ENCODE data around the gene ARX.

The ARX gene

GRCh38 chrX:25003066-25003849 is 12.5 kb downstream of the ARX start:
- DNase-seq (ENCODE audit: insufficient read length, low spot score) = no peak
- FAIRE-seq = no peak

GRCh38 chrX:25002661-25003020 is 13.1 kb downstream of the ARX start:
- DNase-seq (ENCODE audit: insufficient read length, low spot score) (no peak), FAIRE-seq (no peak)
- TF ChIP-seq POU2F2 (IDR thresholded peaks at IDR 0.05; ENCODE audit: low read depth, low read length) (no peak), TAF1 (IDR thresholded peaks at IDR 0.05; ENCODE audit: low read depth, low read length) (no peak), PAX5 (IDR thresholded peaks at IDR 0.05; ENCODE audit: insufficient read depth, low read length, severe bottlenecking) (no peak), SPI1 (IDR thresholded peaks at IDR 0.05; ENCODE audit: low read depth, low read length) (no peak), POLR2AphosphoS5 (IDR thresholded peaks at IDR 0.05; ENCODE audit: low read depth, low read length) (no peak), POLR2A (IDR thresholded peaks at IDR 0.05; ENCODE audit: low read depth, low read length) (no peak)

More at GRCh38 chrX:25003066-25003849, 12.5 kb downstream of the ARX start:
- no peak for TF ChIP-seq POU2F2 (IDR thresholded peaks at IDR 0.05; ENCODE audit: low read depth, low read length)
- TF ChIP-seq SPI1 (IDR thresholded peaks at IDR 0.05; ENCODE audit: low read depth, low read length) = no peak
- no peak for TF ChIP-seq POLR2AphosphoS5 (IDR thresholded peaks at IDR 0.05; ENCODE audit: low read depth, low read length)
- TF ChIP-seq POLR2A (IDR thresholded peaks at IDR 0.05; ENCODE audit: low read depth, low read length) = no peak

DNA sequence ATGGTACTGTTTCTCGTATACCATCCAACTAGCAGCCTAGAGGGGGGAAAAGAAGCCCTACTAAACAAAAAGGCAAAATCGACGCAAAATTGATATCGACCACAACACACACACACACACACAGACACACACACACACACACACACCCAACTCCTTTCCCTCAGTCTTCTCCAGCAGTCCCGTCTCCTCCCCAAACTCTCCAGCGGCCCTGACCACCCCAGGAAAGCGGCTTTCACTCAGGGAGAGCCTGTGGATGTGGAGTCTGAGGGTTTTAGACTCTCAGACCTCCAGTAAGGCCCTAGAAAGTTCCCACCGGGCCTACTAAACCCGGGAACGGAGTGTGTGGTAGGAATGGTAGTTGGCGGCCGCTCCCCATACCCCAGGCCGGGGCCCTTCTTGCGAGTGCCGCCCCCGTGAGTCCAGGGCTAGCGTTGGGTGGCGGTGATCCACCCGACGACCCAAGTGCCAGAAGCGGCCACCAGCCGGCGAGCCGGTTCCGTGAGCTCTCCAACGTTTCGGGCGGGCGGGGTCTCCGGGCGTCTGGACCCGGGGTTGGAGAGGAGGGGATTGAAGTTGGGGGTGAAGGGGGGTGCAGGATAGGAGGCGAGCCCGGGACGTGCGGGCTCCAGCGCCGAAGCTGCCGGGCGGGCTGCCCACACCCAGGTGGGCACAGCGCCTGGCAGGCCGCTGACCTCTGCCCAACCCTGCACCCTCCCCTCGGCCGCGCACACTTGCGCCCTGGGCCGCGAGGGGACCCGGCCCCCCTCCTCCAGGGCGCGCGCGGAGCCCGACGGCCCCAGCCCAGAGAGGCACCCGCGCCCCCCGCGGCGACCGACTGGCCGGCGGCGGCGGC is 13.7 kb downstream of the ARX start:
- TF ChIP-seq PAX5 (IDR thresholded peaks at IDR 0.05; ENCODE audit: insufficient read depth, low read length, severe bottlenecking) = no peak
- no peak for TF ChIP-seq TAF1 (IDR thresholded peaks at IDR 0.05; ENCODE audit: low read depth, low read length)
- no peak for TF ChIP-seq POLR2AphosphoS5 (IDR thresholded peaks at IDR 0.05; ENCODE audit: low read depth, low read length)
- no peak for TF ChIP-seq POLR2A (IDR thresholded peaks at IDR 0.05; ENCODE audit: low read depth, low read length)
- no peak for TF ChIP-seq POU2F2 (IDR thresholded peaks at IDR 0.05; ENCODE audit: low read depth, low read length)
- TF ChIP-seq SPI1 (IDR thresholded peaks at IDR 0.05; ENCODE audit: low read depth, low read length) = no peak
- no peak for FAIRE-seq
- DNase-seq (ENCODE audit: insufficient read length, low spot score) = no peak

DNA sequence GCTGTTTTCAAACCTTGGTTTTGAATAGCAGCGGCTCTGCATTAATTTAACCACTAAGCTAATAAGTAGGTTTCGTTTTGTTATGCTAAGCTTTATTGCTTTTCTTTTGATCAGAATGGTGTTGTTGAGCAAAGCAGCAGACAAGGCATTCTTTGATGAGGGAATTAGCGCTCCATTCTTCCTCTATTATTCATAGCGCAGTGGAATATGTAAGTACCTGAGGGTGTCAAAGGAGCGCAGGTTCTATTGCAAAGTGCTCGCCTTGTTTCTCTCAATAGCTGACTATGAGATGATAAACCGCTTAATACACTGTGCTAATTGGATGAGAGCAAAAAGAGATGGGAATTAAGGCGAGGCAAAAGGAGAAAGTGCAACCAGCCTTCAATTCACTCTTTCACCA is 16.3 kb downstream of the ARX start:
- FAIRE-seq (no peak), DNase-seq (ENCODE audit: insufficient read length, low spot score) (no peak)
- TF ChIP-seq POU2F2 (IDR thresholded peaks at IDR 0.05; ENCODE audit: low read depth, low read length) = no peak
- TF ChIP-seq POLR2A (IDR thresholded peaks at IDR 0.05; ENCODE audit: low read depth, low read length) = no peak
- TF ChIP-seq TAF1 (IDR thresholded peaks at IDR 0.05; ENCODE audit: low read depth, low read length) = no peak
- no peak for TF ChIP-seq POLR2AphosphoS5 (IDR thresholded peaks at IDR 0.05; ENCODE audit: low read depth, low read length)
- TF ChIP-seq SPI1 (IDR thresholded peaks at IDR 0.05; ENCODE audit: low read depth, low read length) = no peak
- no peak for TF ChIP-seq PAX5 (IDR thresholded peaks at IDR 0.05; ENCODE audit: insufficient read depth, low read length, severe bottlenecking)

DNA sequence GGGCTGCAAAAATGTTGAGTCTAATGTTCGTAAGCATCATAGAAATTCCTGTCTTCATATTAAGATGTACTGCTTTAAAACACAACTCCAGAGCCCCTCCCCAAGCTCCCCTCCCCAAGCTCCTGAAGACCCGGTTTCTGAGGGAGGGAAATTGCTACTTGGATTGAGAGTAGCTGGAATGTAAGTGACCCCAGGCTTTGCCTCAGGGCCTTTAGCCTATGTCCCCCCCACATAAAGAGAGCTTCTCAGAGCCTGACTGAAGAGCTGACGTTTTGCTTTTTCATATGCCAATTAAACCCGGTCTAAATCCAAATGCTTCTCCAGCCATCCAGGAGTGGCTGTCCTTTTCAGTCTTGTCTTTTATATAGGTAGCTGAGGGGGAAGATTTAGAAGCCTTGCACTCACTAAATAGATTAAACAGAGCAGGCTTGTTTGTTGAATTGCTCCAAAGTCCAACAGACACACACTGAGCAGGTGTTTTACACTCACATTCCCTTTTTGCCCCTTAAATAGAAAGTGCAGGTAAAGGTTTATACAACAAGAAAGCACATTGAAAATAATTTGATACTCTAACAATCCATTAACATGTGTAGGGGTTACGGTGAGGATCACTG is 19.6 kb downstream of the ARX start:
- FAIRE-seq (no peak), DNase-seq (ENCODE audit: insufficient read length, low spot score) (no peak)
- TF ChIP-seq POLR2AphosphoS5 (IDR thresholded peaks at IDR 0.05; ENCODE audit: low read depth, low read length) = no peak
- no peak for TF ChIP-seq POU2F2 (IDR thresholded peaks at IDR 0.05; ENCODE audit: low read depth, low read length)

- DNase-seq (ENCODE audit: insufficient read length, low spot score) (no peak), FAIRE-seq (no peak)
- TF ChIP-seq PAX5 (IDR thresholded peaks at IDR 0.05; ENCODE audit: insufficient read depth, low read length, severe bottlenecking) (no peak), POLR2A (IDR thresholded peaks at IDR 0.05; ENCODE audit: low read depth, low read length) (no peak), TAF1 (IDR thresholded peaks at IDR 0.05; ENCODE audit: low read depth, low read length) (no peak), POU2F2 (IDR thresholded peaks at IDR 0.05; ENCODE audit: low read depth, low read length) (no peak), SPI1 (IDR thresholded peaks at IDR 0.05; ENCODE audit: low read depth, low read length) (no peak), POLR2AphosphoS5 (IDR thresholded peaks at IDR 0.05; ENCODE audit: low read depth, low read length) (no peak)
Measured at GRCh38 chrX:24993879-24994278, 21.9 kb downstream of the ARX start.

DNA sequence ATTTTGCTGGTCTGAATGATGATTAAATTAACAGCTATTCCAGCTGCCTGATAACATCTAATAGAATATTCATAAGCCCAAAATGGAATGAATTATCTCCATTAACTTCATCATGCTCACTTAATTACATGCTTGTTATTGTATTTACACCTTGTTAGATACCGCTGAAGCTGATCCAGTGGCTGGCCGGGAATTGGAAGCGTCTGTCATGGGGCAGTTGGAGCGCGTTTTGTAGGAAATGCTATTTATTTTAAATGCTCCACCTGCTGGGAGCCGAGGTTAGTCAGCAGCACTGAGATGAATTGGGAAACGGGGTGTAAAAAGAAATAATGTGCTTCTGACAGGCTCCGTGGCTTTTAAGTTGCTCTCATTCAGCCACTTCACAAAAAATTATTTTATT is 25.2 kb downstream of the ARX start:
- FAIRE-seq = no peak

GRCh38 chrX:24988314-24988713 is 27.5 kb downstream of the ARX start:
- DNase-seq (ENCODE audit: insufficient read length, low spot score) (no peak), FAIRE-seq (no peak)
- no peak for TF ChIP-seq PAX5 (IDR thresholded peaks at IDR 0.05; ENCODE audit: insufficient read depth, low read length, severe bottlenecking)
- no peak for TF ChIP-seq POLR2A (IDR thresholded peaks at IDR 0.05; ENCODE audit: low read depth, low read length)
- no peak for TF ChIP-seq POU2F2 (IDR thresholded peaks at IDR 0.05; ENCODE audit: low read depth, low read length)
- no peak for TF ChIP-seq SPI1 (IDR thresholded peaks at IDR 0.05; ENCODE audit: low read depth, low read length)

More for the DNA sequence above, 25.2 kb downstream of the ARX start:
- TF ChIP-seq POLR2A (IDR thresholded peaks at IDR 0.05; ENCODE audit: low read depth, low read length) (no peak), POU2F2 (IDR thresholded peaks at IDR 0.05; ENCODE audit: low read depth, low read length) (no peak), PAX5 (IDR thresholded peaks at IDR 0.05; ENCODE audit: insufficient read depth, low read length, severe bottlenecking) (no peak), POLR2AphosphoS5 (IDR thresholded peaks at IDR 0.05; ENCODE audit: low read depth, low read length) (no peak), SPI1 (IDR thresholded peaks at IDR 0.05; ENCODE audit: low read depth, low read length) (no peak), TAF1 (IDR thresholded peaks at IDR 0.05; ENCODE audit: low read depth, low read length) (no peak)
- no peak for DNase-seq (ENCODE audit: insufficient read length, low spot score)

- DNase-seq (ENCODE audit: insufficient read length, low spot score) (no peak), FAIRE-seq (no peak)
- TF ChIP-seq SPI1 (IDR thresholded peaks at IDR 0.05; ENCODE audit: low read depth, low read length) = no peak
- no peak for TF ChIP-seq POLR2A (IDR thresholded peaks at IDR 0.05; ENCODE audit: low read depth, low read length)
- no peak for TF ChIP-seq POLR2AphosphoS5 (IDR thresholded peaks at IDR 0.05; ENCODE audit: low read depth, low read length)
- TF ChIP-seq POU2F2 (IDR thresholded peaks at IDR 0.05; ENCODE audit: low read depth, low read length) = no peak
- TF ChIP-seq TAF1 (IDR thresholded peaks at IDR 0.05; ENCODE audit: low read depth, low read length) = no peak
- no peak for TF ChIP-seq PAX5 (IDR thresholded peaks at IDR 0.05; ENCODE audit: insufficient read depth, low read length, severe bottlenecking)
Measured at GRCh38 chrX:24987731-24988130, 28.0 kb downstream of the ARX start.
